22Rv1 (cell line): ENCODE data around the gene KIF11.

Experiments
- ZFX ChIP-seq: fragments of 450-650 bp; IDR thresholded peaks from 2 replicates; pipeline ENCODE4 v1.6.1; 2017; ENCODE audit warnings: antibody characterized with exemption, borderline replicate concordance
- TF ChIP-seq, protein P1 (sequence below): fragments of 450-650 bp; IDR thresholded peaks from 2 replicates; pipeline ENCODE4 v1.5.1; 2017; ENCODE audit warnings: mild to moderate bottlenecking

DNA sequence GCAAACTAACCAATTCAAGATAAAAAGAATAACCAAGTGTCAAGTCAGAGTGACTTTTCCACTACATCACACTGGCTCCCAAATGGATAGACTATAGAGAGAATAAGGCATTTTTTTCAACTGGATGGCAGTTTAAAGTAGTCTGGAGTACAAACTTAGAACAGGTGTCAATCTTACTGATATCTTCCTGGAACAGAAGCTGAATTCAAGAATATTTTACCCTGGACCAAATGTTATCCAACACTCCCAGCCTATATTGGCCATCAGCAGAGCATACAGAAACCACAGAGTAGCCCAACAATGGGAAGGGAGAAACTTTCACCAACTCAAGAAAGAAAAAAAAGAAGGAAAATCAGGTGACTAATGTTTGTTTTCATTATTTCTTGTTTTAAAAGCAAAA is 30.5 kb upstream of the KIF11 start:
- TF ChIP-seq, protein P1, sequence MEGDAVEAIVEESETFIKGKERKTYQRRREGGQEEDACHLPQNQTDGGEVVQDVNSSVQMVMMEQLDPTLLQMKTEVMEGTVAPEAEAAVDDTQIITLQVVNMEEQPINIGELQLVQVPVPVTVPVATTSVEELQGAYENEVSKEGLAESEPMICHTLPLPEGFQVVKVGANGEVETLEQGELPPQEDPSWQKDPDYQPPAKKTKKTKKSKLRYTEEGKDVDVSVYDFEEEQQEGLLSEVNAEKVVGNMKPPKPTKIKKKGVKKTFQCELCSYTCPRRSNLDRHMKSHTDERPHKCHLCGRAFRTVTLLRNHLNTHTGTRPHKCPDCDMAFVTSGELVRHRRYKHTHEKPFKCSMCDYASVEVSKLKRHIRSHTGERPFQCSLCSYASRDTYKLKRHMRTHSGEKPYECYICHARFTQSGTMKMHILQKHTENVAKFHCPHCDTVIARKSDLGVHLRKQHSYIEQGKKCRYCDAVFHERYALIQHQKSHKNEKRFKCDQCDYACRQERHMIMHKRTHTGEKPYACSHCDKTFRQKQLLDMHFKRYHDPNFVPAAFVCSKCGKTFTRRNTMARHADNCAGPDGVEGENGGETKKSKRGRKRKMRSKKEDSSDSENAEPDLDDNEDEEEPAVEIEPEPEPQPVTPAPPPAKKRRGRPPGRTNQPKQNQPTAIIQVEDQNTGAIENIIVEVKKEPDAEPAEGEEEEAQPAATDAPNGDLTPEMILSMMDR, result no peak
- TF ChIP-seq ZFX, result no peak
